CD14-positive monocyte (primary cell): ENCODE measurements around the gene MLIP. TPM values are rescaled to one million over a fixed set of nuclear protein-coding genes. Genes with fewer than 3 reads are reported as not detected.

Experiments
- DNase-seq, 3 donors: peaks; one replicate each; pipeline ENCODE4 v3.0.0-alpha.2; 2011 to 2022
- H2AFZ ChIP-seq: 2 replicates; pipeline ENCODE4 v1.6.0; 2012; ENCODE audit warnings: mild to moderate bottlenecking, low read depth, low read length, inconsistent platforms; ENCODE audit not compliant: insufficient read depth, poor library complexity, severe bottlenecking
- H3K27ac ChIP-seq, 2 donors: 1 replicate in 1 of 2; 2 replicates in 1 of 2; pipeline ENCODE4 v1.5.1; 2012 to 2013; ENCODE audit warnings: low read length in 2 of 2, control low read depth in 1 of 2, inconsistent platforms in 1 of 2, low read depth in 1 of 2, mild to moderate bottlenecking in 1 of 2
- H3K27me3 ChIP-seq, 2 donors: one replicate each; pipeline versions ENCODE4 v1.6.0 to v1.6.1; 2011 to 2013; ENCODE audit warnings: low read length in 2 of 2; ENCODE audit not compliant: control insufficient read depth in 2 of 2, insufficient read depth in 2 of 2
- H3K36me3 ChIP-seq, 2 donors: replicated peaks in 1 of 2; 1 replicate in 1 of 2; 2 replicates in 1 of 2; pipeline versions ENCODE4 v1.5.1 to v1.6.1; 2012 to 2013; ENCODE audit warnings: low read length in 2 of 2, control low read depth in 1 of 2, inconsistent platforms in 1 of 2, mild to moderate bottlenecking in 1 of 2; ENCODE audit not compliant: insufficient read depth in 2 of 2, control insufficient read depth in 1 of 2
- H3K4me1 ChIP-seq, 2 donors: 1 replicate in 1 of 2; 2 replicates in 1 of 2; pipeline versions ENCODE4 v1.5.1 to v1.6.1; 2012 to 2013; ENCODE audit warnings: low read length in 2 of 2, control low read depth in 1 of 2, inconsistent platforms in 1 of 2, mild to moderate bottlenecking in 1 of 2, moderate library complexity in 1 of 2; ENCODE audit not compliant: insufficient read depth in 2 of 2, control insufficient read depth in 1 of 2
- H3K4me2 ChIP-seq: replicated peaks from 2 replicates; pipeline ENCODE3; 2012; ENCODE audit warnings: low read length, moderate library complexity, mild to moderate bottlenecking; ENCODE audit not compliant: poor library complexity, severe bottlenecking; ENCODE audit errors: extremely low read depth
- H3K4me3 ChIP-seq, 3 experiments: fragments of 200-600 bp in 1 of 3; sonication (generic) in 1 of 3; replicated peaks in 1 of 3; 1 replicate in 2 of 3; 2 replicates in 1 of 3; pipeline ENCODE4 v1.5.1; 2011 to 2013; ENCODE audit warnings: low read length in 3 of 3, mild to moderate bottlenecking in 3 of 3, control low read depth in 2 of 3, low read depth in 2 of 3, inconsistent platforms in 1 of 3, moderate library complexity in 1 of 3
- H3K79me2 ChIP-seq: 2 replicates; pipeline ENCODE4 v1.6.0; 2012; ENCODE audit warnings: mild to moderate bottlenecking, control low read depth, inconsistent platforms, low read length, moderate library complexity; ENCODE audit not compliant: insufficient read depth
- H3K9ac ChIP-seq: 2 replicates; pipeline ENCODE4 v1.6.0; 2017; ENCODE audit warnings: low read length, mild to moderate bottlenecking; ENCODE audit not compliant: insufficient read depth, poor library complexity, severe bottlenecking
- H3K9me3 ChIP-seq, 2 donors: replicated peaks in 1 of 2; 1 replicate in 1 of 2; 2 replicates in 1 of 2; pipeline versions ENCODE4 v1.5.1 to v1.6.1; 2012 to 2013; ENCODE audit warnings: low read length in 2 of 2, control low read depth in 1 of 2; ENCODE audit not compliant: control insufficient read depth in 1 of 2, insufficient read depth in 1 of 2
- H4K20me1 ChIP-seq: 2 replicates; pipeline ENCODE4 v1.6.0; 2012; ENCODE audit warnings: mild to moderate bottlenecking, low read length, control low read depth, moderate library complexity; ENCODE audit not compliant: insufficient read depth
- H3K27ac Mint-ChIP-seq, 7 donors: one replicate each; pipeline ENCODE4 v1.8.0; 2020; ENCODE audit warnings: mild to moderate bottlenecking in 7 of 7, mixed read lengths in 7 of 7, moderate library complexity in 6 of 7, inconsistent platforms in 2 of 7
- H3K27me3 Mint-ChIP-seq, 3 donors: one replicate each; pipeline ENCODE4 v1.8.0; 2021 to 2022; ENCODE audit warnings: low read depth in 3 of 3, mild to moderate bottlenecking in 3 of 3, mixed read lengths in 3 of 3, moderate library complexity in 3 of 3, inconsistent platforms in 1 of 3
- H3K36me3 Mint-ChIP-seq, 2 donors: one replicate each; pipeline ENCODE4 v1.8.0; 2020; ENCODE audit warnings: mixed read lengths in 2 of 2, inconsistent platforms in 1 of 2, mild to moderate bottlenecking in 1 of 2
- H3K4me1 Mint-ChIP-seq: one replicate; pipeline ENCODE4 v1.8.0; 2020; ENCODE audit warnings: mild to moderate bottlenecking, mixed read lengths
- H3K4me3 Mint-ChIP-seq, 2 donors: one replicate each; pipeline ENCODE4 v1.8.0; 2020; ENCODE audit warnings: mild to moderate bottlenecking in 2 of 2, mixed read lengths in 2 of 2, moderate library complexity in 1 of 2
- H3K9me3 Mint-ChIP-seq, 7 donors: one replicate each; pipeline ENCODE4 v1.8.0; 2020 to 2022; ENCODE audit warnings: mixed read lengths in 7 of 7, mild to moderate bottlenecking in 6 of 7, moderate library complexity in 6 of 7, inconsistent platforms in 2 of 7
- CTCF ChIP-seq: fragments of 200-600 bp; IDR thresholded peaks from one replicate; pipeline ENCODE4 v1.8.0; 2022; ENCODE audit warnings: antibody characterized with exemption, mild to moderate bottlenecking
- WGBS: methylation state at CpG from one replicate; pipeline ENCODE4 v1.1.5; 2013; ENCODE audit warnings: missing lambda C conversion rate; ENCODE audit not compliant: insufficient coverage; 5-methylcytosine and 5-hydroxymethylcytosine counted together
- intact Hi-C, 2 donors: fragments of 100-400 bp; cut with micrococcal nuclease; formaldehyde crosslinking; loops; one replicate each; pipeline versions ENCODE4 v1.15.0 to v1.15.1; 2023
- polyA plus RNA-seq, 3 donors: library from polyadenylated mRNA; depleted of rRNA in 1 of 3; unstranded in 2 of 3; stranded (reverse) in 1 of 3; fragments of 300-500 nt in 2 of 3; fragments of >200 nt in 1 of 3; fragmentation: Illumina TruSeq in 2 of 3; gene quantifications; 1 replicate in 2 of 3; 2 replicates in 1 of 3; pipeline ENCODE4 v1.2.3, GENCODE V29; 2012 to 2021

The MLIP gene
- polyA plus RNA-seq, 3 donors, result not detected

- Mint-ChIP-seq H3K4me1 (no peaks in the 10 kb centered on the region), H3K27me3 (no peaks in the 10 kb centered on the region), H3K27ac (no peak overlapping the region), H3K4me3 (no peak overlapping the region), H3K36me3 (no peaks in the 10 kb centered on the region), H3K9me3 (peaks cover 0 to 3% (median 0%) of the 10 kb centered on the region in 7 donors)
- 86% methylated on average over 2 of the region's 2 CpGs for WGBS
- DNase-seq, result no peak
- Histone ChIP-seq H3K9me3 (no peaks in the 10 kb centered on the region), H3K4me2 (no peak overlapping the region), H4K20me1 (no peaks in the 10 kb centered on the region), H3K4me1 (no peaks in the 10 kb centered on the region), H3K4me3 (no peak overlapping the region), H3K79me2 (no peaks in the 10 kb centered on the region), H2AFZ (no peak overlapping the region), H3K36me3 (no peaks in the 10 kb centered on the region), H3K9ac (no peak overlapping the region), H3K27me3 (no peaks in the 10 kb centered on the region), H3K27ac (no peak overlapping the region)
- intact Hi-C loops, result no loop called here
- no peak for TF ChIP-seq CTCF
Measured at GRCh38 chr6:54254886-54255285, 143.6 kb downstream of the MLIP start.

- H3K27me3 ChIP-seq, result peaks cover 0 to 1% of the 10 kb centered on the region in 2 donors
- H3K9me3 ChIP-seq, result no peaks in the 10 kb centered on the region
- Mint-ChIP-seq H3K27ac (no peak overlapping the region), H3K4me1 (no peaks in the 10 kb centered on the region), H3K36me3 (no peaks in the 10 kb centered on the region), H3K9me3 (peaks cover 0 to 3% (median 0%) of the 10 kb centered on the region in 7 donors), H3K27me3 (no peaks in the 10 kb centered on the region), H3K4me3 (no peak overlapping the region)
- no peaks in the 10 kb centered on the region for H3K79me2 ChIP-seq
- H3K27ac ChIP-seq, result no peak overlapping the region
- TF ChIP-seq CTCF, result no peak
- no peaks in the 10 kb centered on the region for H3K36me3 ChIP-seq
- H3K4me1 ChIP-seq, result no peaks in the 10 kb centered on the region
- H3K4me3 ChIP-seq, result no peak overlapping the region
- intact Hi-C loops, result no loop called here
- no peak for DNase-seq
- no peak overlapping the region for H3K4me2 ChIP-seq
- no peak overlapping the region for H2AFZ ChIP-seq
- H4K20me1 ChIP-seq, result no peaks in the 10 kb centered on the region
- H3K9ac ChIP-seq, result no peak overlapping the region
Measured at GRCh38 chr6:54255886-54256285, 144.6 kb downstream of the MLIP start.
